Spinal cord (tissue), 10 donors: ENCODE results near the gene GNLY. TPM values are rescaled to one million over a fixed set of nuclear protein-coding genes. Genes with fewer than 3 reads are reported as not detected.
A peak's percentile ranks its signal among the peaks of the same experiment; 100 is the strongest.

ENCODE experiments used
- DNase-seq, 6 donors: peaks; one replicate each; pipeline versions ENCODE4 v3.0.0 to v3.0.0-alpha.2; 2013 to 2015; ENCODE audit warnings: low spot score in 6 of 6, low read depth in 4 of 6
- H3K27ac ChIP-seq: one replicate; pipeline ENCODE4 v1.5.1; 2013; ENCODE audit warnings: low read depth, low read length, control low read depth
- H3K27me3 ChIP-seq: one replicate; pipeline ENCODE4 v1.6.1; 2013; ENCODE audit warnings: low read length; ENCODE audit not compliant: control insufficient read depth, insufficient read depth
- H3K36me3 ChIP-seq: one replicate; pipeline ENCODE4 v1.6.1; 2013; ENCODE audit warnings: low read length; ENCODE audit not compliant: control insufficient read depth, insufficient read depth
- H3K4me1 ChIP-seq: one replicate; pipeline ENCODE4 v1.6.1; 2013; ENCODE audit warnings: low read length; ENCODE audit not compliant: control insufficient read depth, insufficient read depth
- H3K4me3 ChIP-seq: one replicate; pipeline ENCODE4 v1.5.1; 2013; ENCODE audit warnings: low read depth, low read length, control low read depth
- H3K9me3 ChIP-seq: one replicate; pipeline ENCODE4 v1.6.1; 2013; ENCODE audit warnings: low read length; ENCODE audit not compliant: control insufficient read depth, insufficient read depth
- WGBS: methylation state at CpG from one replicate; pipeline ENCODE4 v1.1.5; 2013; ENCODE audit warnings: missing lambda C conversion rate; ENCODE audit not compliant: insufficient coverage; 5-methylcytosine and 5-hydroxymethylcytosine counted together
- long read RNA-seq, 4 donors: transcript quantifications; one replicate each; lab custom pipeline, GENCODE V29; 2026
- polyA plus RNA-seq, 2 donors: library from polyadenylated mRNA; unstranded; fragments of 120-200 nt; gene quantifications; one replicate each; pipeline ENCODE4 v1.2.1, GENCODE V29; 2013; ENCODE audit not compliant: insufficient read length in 2 of 2
- total RNA-seq, 2 donors: library from RNA; depleted of rRNA in 1 of 2; stranded (reverse); fragments of 120-200 nt in 1 of 2; fragments of >200 nt in 1 of 2; gene quantifications; one replicate each; pipeline versions ENCODE4 v1.2.3 to v1.2.4, GENCODE V29; 2013 to 2014
- donor health status: healthy.

GNLY gene
- total RNA-seq (under 1 TPM; 0.40 to 0.55 TPM), polyA plus RNA-seq (under 1 TPM in 1 of 2 donors, not detected in 1; 0.80 TPM)
- long read RNA-seq, donor 1: 0 reads
- long read RNA-seq, donor 2: 0 reads
- long read RNA-seq, donor 3: 0 reads
- long read RNA-seq, donor 4, partial matches to known transcripts: 0 of 3 reads
- long read RNA-seq, donor 4, other reads (novel, unspliced or antisense): 0 of 3 reads

DNA sequence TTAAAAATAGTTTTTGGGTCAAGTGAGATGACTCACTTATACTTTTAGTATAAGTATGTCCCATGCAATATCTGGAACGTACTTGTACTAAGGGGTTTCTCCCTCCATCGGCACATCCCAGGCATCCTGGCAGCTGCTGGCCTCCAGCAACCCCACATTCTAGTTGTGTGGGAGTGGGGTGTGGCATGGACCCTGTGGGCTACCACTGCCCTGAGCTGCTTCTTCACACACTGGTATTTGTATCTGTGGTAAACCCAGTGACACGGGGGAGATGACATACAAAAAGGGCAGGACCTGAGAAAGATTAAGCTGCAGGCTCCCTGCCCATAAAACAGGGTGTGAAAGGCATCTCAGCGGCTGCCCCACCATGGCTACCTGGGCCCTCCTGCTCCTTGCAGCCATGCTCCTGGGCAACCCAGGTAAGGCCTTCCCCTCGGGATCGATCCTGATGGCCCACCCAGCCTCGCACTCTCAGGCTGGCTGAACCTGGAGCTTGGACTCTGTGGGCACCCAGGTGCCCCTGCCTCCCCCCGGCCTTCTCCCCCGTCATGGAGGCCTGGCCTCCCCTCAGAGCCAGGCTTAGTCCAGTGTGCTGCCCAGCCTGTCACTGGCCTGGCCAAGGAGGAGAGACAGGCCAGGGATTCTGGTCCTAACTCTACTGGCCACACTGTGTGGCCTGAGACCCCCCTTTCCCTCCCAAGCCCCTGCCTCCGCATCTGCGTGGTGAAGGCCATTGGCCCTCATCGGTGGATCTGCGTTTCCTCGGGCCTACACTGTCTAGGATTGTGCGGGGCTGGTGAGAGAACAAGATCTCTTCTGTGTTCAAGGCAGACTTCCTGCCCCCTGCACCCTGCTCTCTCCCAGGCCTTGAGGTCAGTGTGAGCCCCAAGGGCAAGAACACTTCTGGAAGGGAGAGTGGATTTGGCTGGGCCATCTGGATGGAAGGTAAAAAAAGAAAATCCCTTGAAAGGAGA lies at the start of gene GNLY:
Gene GNLY, plus strand, starts transcription at position 307 of the 974 bp plus-strand sequence. Its CDS starts 61 bp downstream, at position 368.
- Histone ChIP-seq H3K27ac (no peak within 1 kb of the TSS), H3K4me1 (peaks cover 3% of the 10 kb centered on the region), H3K27me3 (no peaks in the 10 kb centered on the region), H3K9me3 (no peaks in the 10 kb centered on the region), H3K36me3 (peaks cover 2% of the 10 kb centered on the region), H3K4me3 (no peak within 1 kb of the TSS)
- 91% methylated on average over 11 of the region's 15 CpGs for WGBS
- DNase-seq: no peak

DNA sequence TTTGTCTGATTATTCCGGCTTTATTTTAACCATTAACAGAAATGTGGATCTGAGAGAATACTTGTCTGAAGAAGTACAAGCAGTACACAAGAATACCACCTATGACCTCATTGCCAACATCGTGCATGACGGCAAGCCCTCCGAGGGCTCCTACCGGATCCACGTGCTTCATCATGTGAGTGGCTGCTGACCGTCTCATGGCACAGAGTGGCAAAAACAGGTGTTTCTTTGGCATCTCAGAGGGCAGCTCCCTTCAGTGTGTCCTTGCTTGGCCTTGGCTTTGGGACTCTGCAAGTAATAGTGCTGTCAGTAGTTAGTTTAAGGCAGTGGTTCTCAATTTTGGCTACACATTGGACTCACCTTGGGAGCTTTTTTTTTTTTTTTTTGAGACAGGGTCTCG lies 49.2 kb upstream of the GNLY start:
- Histone ChIP-seq H3K27ac (no peak overlapping the region), H3K4me1 (no peaks in the 10 kb centered on the region), H3K36me3 (peaks cover 82% of the 10 kb centered on the region), H3K27me3 (no peaks in the 10 kb centered on the region), H3K9me3 (no peaks in the 10 kb centered on the region), H3K4me3 (no peak overlapping the region)
- no peak for DNase-seq
- WGBS: 97% methylated on average over 6 of the region's 8 CpGs

- no CpG with 5 or more reads among the region's 2 CpGs for WGBS
- Histone ChIP-seq H3K27ac (no peak overlapping the region), H3K4me3 (no peak overlapping the region), H3K36me3 (peaks cover 83% of the 10 kb centered on the region), H3K9me3 (no peaks in the 10 kb centered on the region), H3K4me1 (no peaks in the 10 kb centered on the region), H3K27me3 (no peaks in the 10 kb centered on the region)
- DNase-seq: no peak
Measured at GRCh38 chr2:85646166-85646565, 48.0 kb upstream of the GNLY start.

GRCh38 chr2:85647823-85648526 lies 46.2 kb upstream of the GNLY start:
- 85% methylated on average over 9 of the region's 10 CpGs for WGBS

GRCh38 chr2:85648619-85649018 lies 45.5 kb upstream of the GNLY start:
- H3K4me3 ChIP-seq: no peak overlapping the region
- 58% methylated on average over 2 of the region's 2 CpGs for WGBS
- peak in 1 of 6 donors; percentile 3 for DNase-seq
- H3K27me3 ChIP-seq: no peaks in the 10 kb centered on the region
- H3K36me3 ChIP-seq: peaks cover 76% of the 10 kb centered on the region
- no peaks in the 10 kb centered on the region for H3K4me1 ChIP-seq
- no peak overlapping the region for H3K27ac ChIP-seq
- H3K9me3 ChIP-seq: no peaks in the 10 kb centered on the region

More at GRCh38 chr2:85647823-85648526, 46.2 kb upstream of the GNLY start:
- Histone ChIP-seq H3K9me3 (no peaks in the 10 kb centered on the region), H3K27me3 (no peaks in the 10 kb centered on the region), H3K36me3 (peaks cover 80% of the 10 kb centered on the region), H3K4me1 (no peaks in the 10 kb centered on the region), H3K4me3 (no peak overlapping the region), H3K27ac (no peak overlapping the region)
- no peak for DNase-seq

GRCh38 chr2:85649201-85650190 lies 44.7 kb upstream of the GNLY start:
- Histone ChIP-seq H3K4me1 (no peaks in the 10 kb centered on the region), H3K9me3 (no peaks in the 10 kb centered on the region), H3K27me3 (no peaks in the 10 kb centered on the region), H3K4me3 (no peak overlapping the region), H3K36me3 (peaks cover 75% of the 10 kb centered on the region), H3K27ac (no peak overlapping the region)
- no peak for DNase-seq
- 99% methylated on average over 6 of the region's 9 CpGs for WGBS

DNA sequence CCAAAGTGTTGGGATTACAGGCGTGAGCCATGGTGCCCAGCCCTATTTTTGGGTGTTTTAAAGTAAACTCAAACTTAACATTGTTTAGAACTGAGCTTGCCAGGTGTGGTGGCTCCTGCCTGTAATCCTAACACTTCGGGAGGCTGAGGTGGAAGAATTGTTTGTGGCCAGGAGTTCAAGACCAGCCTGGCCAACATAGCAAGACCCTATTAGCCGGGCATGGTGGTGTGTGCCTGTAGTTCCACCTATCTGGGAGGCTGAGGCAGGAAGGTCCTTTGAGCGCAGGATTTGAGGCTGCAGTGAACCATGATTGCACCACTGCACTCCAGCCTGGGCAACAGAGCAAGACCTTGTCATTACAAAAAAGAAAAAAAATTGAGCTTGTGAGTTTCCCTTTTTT lies 43.7 kb upstream of the GNLY start:
- H3K36me3 ChIP-seq: peaks cover 65% of the 10 kb centered on the region
- DNase-seq: no peak
- H3K9me3 ChIP-seq: no peaks in the 10 kb centered on the region
- no peak overlapping the region for H3K4me3 ChIP-seq
- no peaks in the 10 kb centered on the region for H3K27me3 ChIP-seq
- no peak overlapping the region for H3K27ac ChIP-seq
- no peaks in the 10 kb centered on the region for H3K4me1 ChIP-seq
- WGBS: 87% methylated on average over 3 of the region's 4 CpGs

- 94% methylated on average over 2 of the region's 3 CpGs for WGBS
- Histone ChIP-seq H3K36me3 (peaks cover 59% of the 10 kb centered on the region), H3K27me3 (no peaks in the 10 kb centered on the region), H3K9me3 (no peaks in the 10 kb centered on the region), H3K4me3 (no peak overlapping the region), H3K27ac (no peak overlapping the region), H3K4me1 (no peaks in the 10 kb centered on the region)
- no peak for DNase-seq
Measured at GRCh38 chr2:85651097-85651496, 43.1 kb upstream of the GNLY start.

- H3K27me3 ChIP-seq: no peaks in the 10 kb centered on the region
- H3K36me3 ChIP-seq: peaks cover 51% of the 10 kb centered on the region
- H3K4me1 ChIP-seq: no peaks in the 10 kb centered on the region
- H3K4me3 ChIP-seq: no peak overlapping the region
- WGBS: no CpG with 5 or more reads among the region's 2 CpGs
- DNase-seq: no peak
- H3K27ac ChIP-seq: no peak overlapping the region
- no peaks in the 10 kb centered on the region for H3K9me3 ChIP-seq
Measured at GRCh38 chr2:85652056-85652455, 42.1 kb upstream of the GNLY start.
